GM19193 (cell line): ENCODE data around the gene ATF7.

Experiments used
- POLR2A ChIP-seq: IDR thresholded peaks from 4 replicates; pipeline ENCODE4 v1.6.1; 2011; ENCODE audit not compliant: insufficient read depth, insufficient read length; ENCODE audit errors: extremely low read depth

Gene ATF7

DNA sequence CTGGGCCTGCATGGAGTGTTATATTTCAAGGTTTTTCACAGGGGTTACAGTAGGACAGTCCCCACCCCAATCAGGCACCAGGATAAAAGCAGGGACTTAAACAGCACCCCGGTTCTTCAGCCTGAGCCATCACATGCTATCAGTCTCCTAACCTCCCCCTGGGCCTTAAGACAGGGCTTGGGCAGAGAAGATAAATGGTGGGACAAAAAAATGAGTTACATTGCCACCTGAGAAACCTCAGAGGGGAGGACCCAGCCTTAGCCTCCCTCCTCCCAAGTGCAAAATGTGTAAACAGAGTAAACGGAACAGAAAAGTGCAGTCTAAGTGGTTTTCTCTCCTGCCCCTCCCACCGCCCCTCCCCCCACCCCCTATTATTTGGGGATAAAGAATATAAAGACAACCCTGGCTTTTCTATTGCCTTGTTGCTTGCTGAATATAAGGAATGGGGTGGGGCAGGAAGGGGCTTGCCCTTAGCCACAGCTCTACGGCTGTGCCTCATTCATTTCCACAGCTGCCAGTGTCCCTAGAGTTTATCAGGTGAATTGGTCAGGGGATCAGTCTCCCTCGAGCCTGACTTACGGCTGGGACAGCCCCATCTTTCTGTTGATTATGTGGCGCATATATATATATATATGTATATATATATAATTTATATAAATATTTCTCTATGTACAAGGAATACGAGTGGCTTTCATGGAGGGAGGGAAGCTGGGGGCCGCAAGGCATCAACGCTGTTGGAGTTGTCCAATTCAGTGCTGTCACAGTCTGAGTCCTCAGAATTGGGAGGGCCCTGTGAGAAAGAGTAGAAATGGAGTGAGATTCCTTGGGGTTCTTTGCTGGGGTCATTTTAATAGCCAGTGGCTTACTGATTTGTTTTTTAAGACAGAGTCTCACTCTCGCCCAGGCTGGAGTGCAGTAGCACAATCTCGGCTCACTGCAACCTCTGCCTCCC lies 145.4 kb downstream of the ATF7 start:
- peak; percentile 22 for TF ChIP-seq POLR2A

GRCh38 chr12:53479331-53479730 lies 146.9 kb downstream of the ATF7 start:
- TF ChIP-seq POLR2A = no peak

- TF ChIP-seq POLR2A = no peak
These were observed 147.3 kb downstream of the ATF7 start for GRCh38 chr12:53478865-53479264.

DNA sequence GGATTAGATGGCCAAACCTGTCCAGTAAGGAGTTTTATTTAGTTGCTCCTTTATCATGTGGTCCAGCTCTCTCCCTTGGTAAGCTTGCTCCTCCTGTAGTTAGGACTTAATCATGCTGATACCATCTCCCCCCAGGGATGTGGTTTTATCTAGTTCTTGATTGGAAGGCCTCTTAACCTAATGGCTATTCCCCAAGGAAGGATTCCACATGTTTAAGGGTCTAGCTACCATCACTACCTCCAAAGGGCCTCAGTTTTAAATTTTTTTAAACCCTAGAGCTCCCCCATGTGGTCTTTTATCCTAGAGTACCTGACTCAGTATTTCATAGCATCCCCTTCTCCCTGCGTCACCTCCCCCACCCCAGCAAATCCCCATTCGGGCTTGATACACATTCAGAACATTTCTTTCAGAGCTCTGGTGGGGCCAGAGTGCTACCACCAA lies 149.4 kb downstream of the ATF7 start:
- peak; percentile 9 for TF ChIP-seq POLR2A

DNA sequence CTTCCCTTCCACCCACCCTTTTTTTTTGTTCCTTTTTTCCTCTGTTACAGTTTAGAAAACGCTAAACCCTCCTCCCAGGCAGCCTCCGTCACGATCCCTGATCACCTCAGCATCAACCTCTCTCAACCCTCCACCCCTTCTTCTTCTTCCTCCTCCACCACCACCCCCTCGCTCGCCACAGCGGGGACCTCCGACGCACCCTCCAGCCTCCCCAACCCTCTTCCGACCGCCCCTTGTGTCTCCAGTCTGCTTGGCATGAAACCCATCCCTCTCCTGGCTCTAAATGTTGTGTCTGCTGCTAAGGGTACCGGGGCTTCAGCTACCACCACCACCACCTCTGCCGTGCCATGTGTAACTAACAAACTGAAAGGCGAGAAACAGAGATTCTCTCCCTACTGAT lies 151.4 kb downstream of the ATF7 start:
- no peak for TF ChIP-seq POLR2A

DNA sequence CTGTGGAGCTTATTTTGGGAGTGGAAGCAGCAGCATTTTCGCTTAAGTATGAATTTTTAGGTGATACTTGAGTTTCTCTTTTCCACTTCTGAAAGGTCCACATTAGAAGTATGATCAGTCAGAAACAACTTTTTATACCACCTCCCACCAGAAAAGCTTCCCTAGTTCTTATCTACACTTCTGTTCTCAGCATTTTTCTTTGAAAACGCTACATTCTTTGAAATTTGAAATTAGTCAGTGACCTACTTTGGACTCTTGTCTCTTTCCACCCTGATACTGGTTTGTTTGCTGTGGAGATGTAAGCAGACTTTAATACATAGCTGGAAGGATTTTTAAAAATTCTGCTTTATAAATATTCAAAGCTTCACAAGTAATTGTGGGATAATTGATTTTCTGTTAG lies 152.1 kb downstream of the ATF7 start:
- no peak for TF ChIP-seq POLR2A

GRCh38 chr12:53472056-53472582 lies 154.1 kb downstream of the ATF7 start:
- no peak for TF ChIP-seq POLR2A

- TF ChIP-seq POLR2A = peak; percentile 14
These were observed 157.9 kb downstream of the ATF7 start for GRCh38 chr12:53468282-53468681.

- TF ChIP-seq POLR2A = no peak
These were observed 158.3 kb downstream of the ATF7 start for GRCh38 chr12:53467880-53468279.

DNA sequence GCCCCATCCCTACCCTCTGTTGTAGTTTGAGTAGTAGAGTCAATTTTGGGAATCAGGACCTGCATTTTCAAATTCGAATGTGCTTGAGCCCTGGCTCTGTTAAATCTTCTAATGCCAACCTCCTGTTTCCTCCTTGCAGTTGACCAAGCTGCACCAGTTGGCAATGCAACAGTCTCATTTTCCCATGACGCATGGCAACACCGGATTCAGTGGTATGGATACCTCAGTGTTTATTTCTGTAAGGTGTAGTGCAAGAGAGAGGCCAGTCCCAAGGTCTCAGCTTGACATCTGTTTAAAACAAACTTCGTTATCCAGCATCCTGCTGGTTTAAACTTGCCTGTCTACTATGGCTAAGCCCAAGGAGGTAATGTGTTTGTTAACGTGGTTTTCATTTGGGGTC lies 159.1 kb downstream of the ATF7 start:
- TF ChIP-seq POLR2A = no peak

GRCh38 chr12:53466640-53467039 lies 159.5 kb downstream of the ATF7 start:
- TF ChIP-seq POLR2A = no peak

DNA sequence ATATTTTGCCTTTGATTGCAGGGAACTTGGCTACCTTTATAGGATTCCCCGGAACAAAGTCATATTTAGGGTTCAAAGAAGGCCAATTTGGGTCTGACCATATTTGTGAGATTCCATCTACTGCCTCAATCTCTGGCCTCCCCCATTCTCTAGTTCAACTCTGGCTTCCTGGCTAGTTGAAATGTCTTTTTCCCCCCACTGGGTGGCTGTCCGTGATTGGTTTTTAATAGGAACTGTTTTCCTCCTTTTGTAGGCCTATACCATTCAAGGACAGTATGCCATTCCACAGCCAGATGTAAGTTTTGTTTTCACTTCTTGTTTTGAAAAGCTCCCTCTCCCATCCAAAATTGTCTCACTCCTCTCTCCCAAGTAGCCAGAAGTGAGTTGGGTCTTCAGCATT lies 160.5 kb downstream of the ATF7 start:
- no peak for TF ChIP-seq POLR2A

DNA sequence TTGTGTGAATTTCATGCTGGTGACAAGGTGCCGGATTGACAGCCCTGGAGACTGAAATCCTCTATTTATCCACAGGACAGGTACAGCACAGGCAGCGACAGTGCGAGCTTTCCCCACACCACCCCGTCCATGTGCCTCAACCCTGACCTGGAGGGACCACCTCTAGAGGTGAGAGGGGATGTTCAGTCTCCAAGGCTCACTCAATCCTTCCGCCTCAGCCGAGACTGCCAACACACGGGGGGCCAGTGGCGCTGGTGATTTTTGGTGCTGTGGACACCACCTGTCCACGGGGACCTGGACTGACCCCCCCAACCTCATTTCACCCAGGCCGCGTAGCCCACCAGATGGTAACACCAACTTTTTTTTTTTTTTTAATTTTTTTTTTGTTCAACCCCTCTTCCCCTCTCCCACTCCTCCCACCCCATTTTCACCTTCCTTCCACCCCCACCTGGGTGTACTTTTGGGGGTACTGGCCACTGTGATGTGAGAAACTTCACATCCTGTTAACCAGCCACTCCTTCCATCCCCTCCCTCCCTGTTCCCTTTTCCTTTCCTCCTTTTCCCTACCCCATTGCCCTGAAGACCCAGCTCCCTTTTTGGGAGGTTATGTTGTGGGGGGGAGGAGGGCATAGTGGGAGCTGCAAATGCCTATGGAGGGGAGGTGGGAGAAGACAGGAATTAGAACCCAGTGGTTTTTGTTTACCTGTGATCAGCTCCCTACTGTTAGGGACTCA lies 161.3 kb downstream of the ATF7 start:
- peak; percentile 20 for TF ChIP-seq POLR2A

DNA sequence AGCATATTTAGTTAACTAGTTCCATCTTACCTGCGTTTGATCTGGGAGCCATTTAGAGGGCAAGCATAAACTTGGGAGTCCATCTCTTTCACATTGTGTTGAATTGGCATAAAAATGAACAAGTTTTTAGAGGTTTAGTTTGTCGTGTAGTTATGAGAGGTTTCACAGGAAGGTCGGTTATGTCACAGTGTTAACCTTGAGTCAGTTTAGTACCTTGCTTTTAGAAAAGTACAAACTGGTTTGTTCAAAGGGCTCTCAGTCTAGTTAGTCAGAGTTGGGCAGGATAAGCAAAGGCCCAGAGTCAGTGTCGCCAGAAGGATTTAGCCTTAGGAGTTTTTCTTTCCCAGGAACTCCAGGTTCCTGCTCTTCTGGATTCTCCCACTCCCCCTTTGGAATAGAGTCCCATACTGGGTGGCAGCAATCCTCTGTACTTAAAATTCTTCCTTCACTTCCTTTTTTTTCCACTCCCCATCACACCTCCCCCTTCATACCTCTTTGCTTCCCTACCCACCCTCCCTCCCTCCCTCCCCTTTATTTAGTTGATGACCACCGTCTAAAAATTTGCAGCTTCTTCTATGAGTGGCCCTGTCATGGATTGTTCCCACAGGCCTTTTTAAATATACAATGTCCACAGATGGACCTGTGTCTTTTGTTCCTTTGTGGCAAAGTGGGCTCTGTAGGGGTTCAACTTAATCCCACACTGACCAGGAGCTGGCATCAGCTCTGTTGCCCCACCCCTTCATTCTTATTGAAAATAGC lies 162.2 kb downstream of the ATF7 start:
- TF ChIP-seq POLR2A = no peak

GRCh38 chr12:53462935-53463334 lies 163.2 kb downstream of the ATF7 start:
- peak; percentile 22 for TF ChIP-seq POLR2A
